Mesothelial cell of epicardium (in vitro differentiated cells): Measurements from ENCODE around the gene RIPOR3. TPM values are rescaled to one million over a fixed set of nuclear protein-coding genes. Genes with fewer than 3 reads are reported as not detected.

ENCODE experiments used
- DNase-seq, 2 experiments: peaks; one replicate each; pipeline ENCODE4 v3.0.0; 2021; ENCODE audit warnings: low spot score in 2 of 2; ENCODE audit not compliant: unreplicated experiment in 2 of 2
- H3K27ac Mint-ChIP-seq: 2 replicates; pipeline ENCODE4 v1.8.0; 2021; ENCODE audit warnings: mixed read lengths
- H3K27me3 Mint-ChIP-seq: 2 replicates; pipeline ENCODE4 v1.8.0; 2021; ENCODE audit warnings: low read depth, mixed read lengths
- H3K36me3 Mint-ChIP-seq: 2 replicates; pipeline ENCODE4 v1.8.0; 2021; ENCODE audit warnings: mixed read lengths
- H3K4me1 Mint-ChIP-seq: 2 replicates; pipeline ENCODE4 v1.8.0; 2021; ENCODE audit warnings: mixed read lengths
- H3K4me3 Mint-ChIP-seq: 2 replicates; pipeline ENCODE4 v1.8.0; 2021; ENCODE audit warnings: mild to moderate bottlenecking, moderate library complexity, mixed read lengths
- H3K9me3 Mint-ChIP-seq: 2 replicates; pipeline ENCODE4 v1.8.0; 2021; ENCODE audit warnings: mixed read lengths
- total RNA-seq: library from RNA; stranded (reverse); gene quantifications from 3 replicates; pipeline ENCODE4 v1.2.1, GENCODE V29; 2021
- TF ChIP-seq, protein P1 (sequence below): fragments of 200-600 bp; sonication (generic); IDR thresholded peaks from one replicate; pipeline ENCODE4 v1.5.0; 2021; ENCODE audit warnings: antibody characterized with exemption; ENCODE audit not compliant: unreplicated experiment

Gene RIPOR3
- total RNA-seq, 1 donor from 2014 or later: 18.8 TPM

DNA sequence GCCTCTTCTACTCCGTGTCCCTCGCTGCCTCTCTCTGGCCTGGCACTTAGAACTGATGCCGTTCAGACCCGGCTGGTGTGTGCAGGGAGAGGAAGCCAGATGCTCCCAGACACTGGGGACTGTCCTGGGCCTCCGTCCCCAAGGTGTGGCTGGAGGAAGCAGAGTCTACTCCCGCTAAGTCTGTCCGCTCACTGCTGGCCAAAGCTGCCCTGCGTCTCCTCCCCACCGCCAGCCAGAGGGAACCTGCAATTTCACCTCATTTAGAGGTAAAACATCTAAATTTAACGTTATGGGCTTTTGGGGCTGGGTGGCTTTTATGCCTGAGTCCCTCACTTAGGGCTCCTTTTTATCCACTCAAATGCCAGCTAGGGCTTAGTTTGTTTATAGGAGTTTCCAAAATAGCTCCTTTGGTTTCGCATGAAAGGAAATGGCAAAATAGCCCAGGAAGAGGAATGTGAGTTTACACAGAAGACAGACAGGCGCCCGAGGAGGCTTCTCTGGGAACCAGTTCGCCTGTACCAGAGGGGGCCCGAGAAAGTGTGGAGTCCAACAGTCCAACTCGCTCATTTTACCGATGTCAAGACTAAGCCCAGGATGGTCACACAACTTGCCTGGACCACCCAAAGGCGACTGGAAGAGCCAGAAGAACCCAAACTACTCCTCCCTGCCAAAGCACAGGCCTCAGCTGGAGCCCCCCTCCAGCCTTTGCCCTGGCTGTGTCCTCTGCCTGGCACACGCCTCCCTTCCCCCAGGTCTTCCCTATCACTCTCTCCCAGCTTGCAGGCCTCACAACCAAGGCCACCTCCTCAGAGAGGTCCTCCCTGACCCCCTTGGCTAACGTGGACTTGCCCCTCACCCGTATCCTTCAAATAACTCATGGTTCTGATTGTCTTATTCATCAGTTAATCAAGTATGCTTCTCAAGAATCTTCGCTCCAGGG is 54.5 kb downstream of the RIPOR3 start:
- Mint-ChIP-seq H3K36me3 (no peaks in the 10 kb centered on the region), H3K27me3 (no peaks in the 10 kb centered on the region), H3K4me3 (no peak overlapping the region), H3K27ac (peak overlapping the region; percentile 96), H3K9me3 (no peaks in the 10 kb centered on the region), H3K4me1 (peaks cover 39% of the 10 kb centered on the region)
- TF ChIP-seq, protein P1, sequence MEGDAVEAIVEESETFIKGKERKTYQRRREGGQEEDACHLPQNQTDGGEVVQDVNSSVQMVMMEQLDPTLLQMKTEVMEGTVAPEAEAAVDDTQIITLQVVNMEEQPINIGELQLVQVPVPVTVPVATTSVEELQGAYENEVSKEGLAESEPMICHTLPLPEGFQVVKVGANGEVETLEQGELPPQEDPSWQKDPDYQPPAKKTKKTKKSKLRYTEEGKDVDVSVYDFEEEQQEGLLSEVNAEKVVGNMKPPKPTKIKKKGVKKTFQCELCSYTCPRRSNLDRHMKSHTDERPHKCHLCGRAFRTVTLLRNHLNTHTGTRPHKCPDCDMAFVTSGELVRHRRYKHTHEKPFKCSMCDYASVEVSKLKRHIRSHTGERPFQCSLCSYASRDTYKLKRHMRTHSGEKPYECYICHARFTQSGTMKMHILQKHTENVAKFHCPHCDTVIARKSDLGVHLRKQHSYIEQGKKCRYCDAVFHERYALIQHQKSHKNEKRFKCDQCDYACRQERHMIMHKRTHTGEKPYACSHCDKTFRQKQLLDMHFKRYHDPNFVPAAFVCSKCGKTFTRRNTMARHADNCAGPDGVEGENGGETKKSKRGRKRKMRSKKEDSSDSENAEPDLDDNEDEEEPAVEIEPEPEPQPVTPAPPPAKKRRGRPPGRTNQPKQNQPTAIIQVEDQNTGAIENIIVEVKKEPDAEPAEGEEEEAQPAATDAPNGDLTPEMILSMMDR: no peak
- DNase-seq: no peak

DNA sequence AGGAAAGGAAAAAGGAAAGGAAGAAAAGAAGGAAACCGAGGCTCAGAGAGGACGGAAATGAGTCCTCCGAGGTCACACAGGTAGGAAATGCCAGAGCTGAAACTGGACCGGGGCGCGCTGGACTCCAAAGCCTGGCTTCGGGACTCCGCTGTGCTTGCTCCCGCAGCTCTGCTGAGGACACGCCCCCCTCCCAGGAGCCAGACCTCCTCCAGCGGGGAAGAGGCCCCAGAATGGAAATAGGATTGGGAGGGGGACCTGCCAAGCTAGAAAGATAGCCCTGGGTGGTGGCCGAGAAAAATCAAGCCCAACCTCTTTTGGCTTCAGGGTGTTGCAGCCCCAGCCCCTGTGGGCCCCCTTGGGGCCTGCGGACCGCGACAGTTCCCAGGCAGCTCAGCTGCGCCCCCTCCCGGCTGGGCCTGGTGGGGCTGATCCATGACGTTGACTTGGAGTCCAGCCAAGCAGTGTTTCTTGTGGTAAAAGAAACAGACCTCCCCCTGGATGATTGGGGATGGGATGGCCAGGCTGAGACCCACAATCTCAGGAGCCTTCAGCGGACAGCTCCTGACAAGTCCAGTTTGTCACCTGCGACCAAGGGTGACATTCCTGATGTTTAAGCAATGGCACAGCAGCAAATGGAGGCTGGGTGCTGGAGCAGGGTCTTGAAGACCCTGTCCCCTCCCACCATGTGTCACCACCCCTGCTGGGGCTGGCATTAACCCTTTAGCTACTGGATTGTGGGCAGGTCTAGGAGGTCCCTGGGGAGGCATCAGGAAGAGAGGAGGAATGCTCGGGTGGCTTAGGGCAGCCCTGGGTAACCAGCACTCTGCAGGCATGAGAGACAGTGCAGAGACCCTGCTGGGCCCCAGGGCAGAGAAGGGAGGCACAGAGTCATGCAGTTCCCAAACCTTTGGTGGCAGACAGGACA is 55.4 kb downstream of the RIPOR3 start:
- peak overlapping the region; percentile 51 for H3K4me3 Mint-ChIP-seq
- peak; percentile 75 to 89 for DNase-seq
- H3K9me3 Mint-ChIP-seq: no peaks in the 10 kb centered on the region
- H3K27ac Mint-ChIP-seq: peak overlapping the region; percentile 96
- no peaks in the 10 kb centered on the region for H3K27me3 Mint-ChIP-seq
- no peaks in the 10 kb centered on the region for H3K36me3 Mint-ChIP-seq
- peaks cover 32% of the 10 kb centered on the region for H3K4me1 Mint-ChIP-seq
- TF ChIP-seq, protein P1: peak; percentile 90

DNA sequence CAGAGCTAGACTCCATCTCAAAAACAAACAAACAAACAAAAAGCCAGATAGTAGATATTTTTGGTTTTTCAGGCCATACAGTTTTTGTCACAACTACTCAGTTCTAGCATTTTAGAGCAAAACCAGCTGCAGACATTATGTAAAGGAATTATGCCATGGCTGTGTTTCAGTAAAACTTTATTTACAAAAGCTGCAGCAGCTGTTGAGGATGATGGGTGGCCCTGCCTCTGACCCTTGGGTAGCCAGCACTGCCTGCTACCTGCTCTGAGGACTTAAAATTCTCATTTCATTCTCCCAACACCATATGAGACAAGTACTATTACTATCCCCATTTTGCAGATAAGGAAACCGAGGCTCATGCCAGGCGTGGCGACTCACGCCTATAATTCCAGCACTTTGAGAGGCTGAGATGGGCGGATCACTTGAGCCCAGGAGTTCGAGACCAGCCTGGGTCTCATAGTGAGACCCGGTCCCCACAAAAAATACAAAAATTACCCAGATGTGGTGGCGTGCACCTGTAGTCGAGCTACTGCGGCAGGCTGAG is 56.3 kb downstream of the RIPOR3 start:
- Mint-ChIP-seq H3K4me1 (peaks cover 32% of the 10 kb centered on the region), H3K9me3 (no peaks in the 10 kb centered on the region), H3K36me3 (no peaks in the 10 kb centered on the region), H3K27ac (peak overlapping the region; percentile 88), H3K27me3 (no peaks in the 10 kb centered on the region), H3K4me3 (peak overlapping the region; percentile 51)
- no peak for DNase-seq
- TF ChIP-seq, protein P1: no peak

DNA sequence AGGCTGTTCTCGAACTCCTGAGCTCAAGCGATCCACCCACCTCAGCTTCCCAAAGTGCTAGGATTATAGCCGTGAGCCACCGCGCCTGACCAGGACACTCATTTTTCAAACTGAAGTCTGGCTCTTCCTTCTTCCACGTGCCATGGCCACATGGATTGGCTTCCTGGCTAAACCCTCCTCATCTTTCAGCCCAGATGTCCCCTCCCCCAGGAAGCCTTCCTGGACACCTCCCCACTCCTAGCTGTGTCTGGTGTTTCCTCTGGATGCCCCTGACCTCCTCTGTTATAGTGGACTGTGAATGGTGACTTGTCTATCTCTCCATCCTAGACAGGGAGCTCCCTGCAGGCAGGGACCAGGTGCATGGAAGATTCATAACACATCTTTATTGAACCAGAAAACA is 57.2 kb downstream of the RIPOR3 start:
- no peak overlapping the region for H3K4me3 Mint-ChIP-seq
- H3K9me3 Mint-ChIP-seq: no peaks in the 10 kb centered on the region
- TF ChIP-seq, protein P1: no peak
- no peak for DNase-seq
- peaks cover 32% of the 10 kb centered on the region for H3K4me1 Mint-ChIP-seq
- H3K27me3 Mint-ChIP-seq: no peaks in the 10 kb centered on the region
- no peaks in the 10 kb centered on the region for H3K36me3 Mint-ChIP-seq
- peak overlapping the region; percentile 55 for H3K27ac Mint-ChIP-seq

DNA sequence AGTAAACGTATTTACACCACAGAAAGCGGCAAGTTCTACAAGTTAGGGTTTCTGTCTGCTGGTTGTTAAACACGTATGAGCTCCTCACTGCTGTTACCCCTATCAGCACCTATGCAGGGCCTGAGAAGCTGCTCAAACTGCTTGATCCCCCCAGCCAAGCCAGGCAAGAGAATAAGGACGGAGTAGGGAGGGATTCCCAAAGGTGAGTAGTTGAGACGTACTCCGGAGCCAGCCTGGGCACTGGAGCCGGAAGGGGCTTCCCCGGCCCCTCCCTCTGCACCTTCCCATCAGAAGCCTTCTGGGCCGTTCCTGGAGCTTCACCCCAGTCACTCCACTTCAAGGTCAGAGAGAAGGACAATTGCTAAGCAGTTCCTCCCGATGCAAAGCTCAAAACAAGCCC is 58.0 kb downstream of the RIPOR3 start:
- DNase-seq: no peak
- H3K27me3 Mint-ChIP-seq: no peaks in the 10 kb centered on the region
- TF ChIP-seq, protein P1: no peak
- no peaks in the 10 kb centered on the region for H3K9me3 Mint-ChIP-seq
- H3K4me3 Mint-ChIP-seq: no peak overlapping the region
- H3K36me3 Mint-ChIP-seq: no peaks in the 10 kb centered on the region
- no peak overlapping the region for H3K27ac Mint-ChIP-seq
- peaks cover 36% of the 10 kb centered on the region for H3K4me1 Mint-ChIP-seq
